HCT116 (cell line): ENCODE data around the gene CYBRD1. TPM values are rescaled to one million over a fixed set of nuclear protein-coding genes. Genes with fewer than 3 reads are reported as not detected.

Experiments used
- ATAC-seq: fragments of 200-7000 bp; cut with Tn5 transposase; 2 replicates; pipeline ENCODE4 v1.9.1; 2020; ENCODE audit warnings: mild to moderate bottlenecking, moderate library complexity
- BruUV-seq: library from RNA; stranded (reverse); fragments of 400-500 nt; replicated peaks from 2 replicates; lab custom pipeline; 2021; lab: Mats Ljungman, UMichigan
- CTCF ChIA-PET: fragments of 300-600 bp; sonication (Branson Sonifier 250); formaldehyde crosslinking; loops from one replicate; lab custom pipeline; 2021; ENCODE audit warnings: antibody characterized with exemption; lab: Charles Lee
- POLR2A ChIA-PET: fragments of 300-600, 350-600 bp; sonication (Branson Sonifier 250); formaldehyde crosslinking; loops from one replicate; lab custom pipeline; 2021; ENCODE audit warnings: antibody characterized with exemption; lab: Charles Lee
- RAD21 ChIA-PET, 2 experiments: fragments of 300-600 bp; sonication (Branson Sonifier 250); formaldehyde crosslinking; loops; one replicate each; lab custom pipeline; 2023; ENCODE audit warnings: low total read pairs in 2 of 2; ENCODE audit not compliant: uncharacterized antibody in 2 of 2, unreplicated experiment in 2 of 2, low non-redundant PET in 1 of 2; lab: Charles Lee
- DNase-seq: peaks from one replicate; pipeline ENCODE4 v3.0.0-alpha.2; 2010; ENCODE audit warnings: low read depth, low spot score
- H2AFZ ChIP-seq: fragments of 200-600 bp; shearing (Covaris generic), sonication (generic); 2 replicates; pipeline ENCODE4 v1.6.1; 2017; ENCODE audit warnings: low read depth, mixed run types, mixed read lengths, antibody characterized with exemption, low read length; ENCODE audit not compliant: poor library complexity, severe bottlenecking
- H3K27ac ChIP-seq: 2 replicates; pipeline ENCODE4 v1.5.1; 2012; ENCODE audit warnings: low read depth, low read length
- H3K27me3 ChIP-seq: fragments of 200-600 bp; sonication (generic); 2 replicates; pipeline ENCODE4 v1.6.1; 2016; ENCODE audit warnings: mixed run types, low read length, mixed read lengths; ENCODE audit not compliant: insufficient read depth
- H3K36me3 ChIP-seq, 2 experiments: fragments of 200-500 bp in 1 of 2; fragments of 200-600 bp in 1 of 2; sonication (Bioruptor generic) in 1 of 2; sonication (generic) in 1 of 2; 2 replicates each; pipeline versions ENCODE4 v1.5.1 to v1.6.1; 2014 to 2016; ENCODE audit warnings: low read length in 2 of 2, inconsistent platforms in 1 of 2, mixed read lengths in 1 of 2, mixed run types in 1 of 2; ENCODE audit not compliant: insufficient read depth in 2 of 2, control insufficient read depth in 1 of 2
- H3K4me1 ChIP-seq, 2 experiments: fragments of 200-600 bp in 1 of 2; sonication (generic) in 1 of 2; 2 replicates each; pipeline versions ENCODE4 v1.5.1 to v1.6.1; 2012 to 2017; ENCODE audit warnings: low read length in 2 of 2, inconsistent platforms in 1 of 2, mild to moderate bottlenecking in 1 of 2, mixed read lengths in 1 of 2, mixed run types in 1 of 2, moderate library complexity in 1 of 2; ENCODE audit not compliant: insufficient read depth in 2 of 2, control insufficient read depth in 1 of 2
- H3K4me2 ChIP-seq: fragments of 200-600 bp; sonication (generic); 2 replicates; pipeline ENCODE4 v1.6.1; 2017; ENCODE audit warnings: mixed run types, low read length, mixed read lengths
- H3K4me3 ChIP-seq, 2 experiments: fragments of 200-600 bp in 1 of 2; sonication (generic) in 1 of 2; replicated peaks in 1 of 2; 2 replicates each; pipeline ENCODE4 v1.5.1; 2011 to 2016; ENCODE audit warnings: low read length in 2 of 2, control low read depth in 1 of 2, low read depth in 1 of 2, mild to moderate bottlenecking in 1 of 2, mixed read lengths in 1 of 2, mixed run types in 1 of 2
- H3K79me2 ChIP-seq: fragments of 200-600 bp; sonication (generic); 2 replicates; pipeline ENCODE4 v1.6.1; 2017; ENCODE audit warnings: mild to moderate bottlenecking, mixed run types, low read length, moderate library complexity, mixed read lengths; ENCODE audit not compliant: insufficient read depth
- H3K9ac ChIP-seq: fragments of 200-600 bp; sonication (generic); 2 replicates; pipeline ENCODE4 v1.6.1; 2016; ENCODE audit warnings: low read length, mixed read lengths
- H3K9me2 ChIP-seq: fragments of 200-600 bp; sonication (generic), shearing (Covaris generic); 2 replicates; pipeline ENCODE4 v1.6.1; 2017; ENCODE audit warnings: mixed run types, mild to moderate bottlenecking, moderate library complexity; ENCODE audit not compliant: insufficient read depth
- H3K9me3 ChIP-seq, 2 experiments: fragments of 200-500 bp in 1 of 2; fragments of 200-600 bp in 1 of 2; sonication (Bioruptor generic) in 1 of 2; sonication (generic) in 1 of 2; 2 replicates each; pipeline ENCODE4 v1.6.1; 2014 to 2017; ENCODE audit warnings: low read length in 2 of 2, mixed read lengths in 2 of 2, inconsistent platforms in 1 of 2, low read depth in 1 of 2, mild to moderate bottlenecking in 1 of 2, mixed run types in 1 of 2, moderate library complexity in 1 of 2; ENCODE audit not compliant: control insufficient read depth in 1 of 2, insufficient read depth in 1 of 2
- H4K20me1 ChIP-seq: fragments of 200-600 bp; sonication (generic), shearing (Covaris generic); 2 replicates; pipeline ENCODE4 v1.6.1; 2017; ENCODE audit warnings: mixed run types, mild to moderate bottlenecking, moderate library complexity; ENCODE audit not compliant: insufficient read depth
- ATF3 ChIP-seq: IDR thresholded peaks from 2 replicates; pipeline ENCODE4 v1.6.1; 2012
- CBX3 ChIP-seq: IDR thresholded peaks from 2 replicates; pipeline ENCODE4 v1.6.1; 2012; ENCODE audit warnings: low read depth
- CEBPB ChIP-seq: IDR thresholded peaks from 2 replicates; pipeline ENCODE4 v1.6.1; 2012; ENCODE audit warnings: low read depth
- EGR1 ChIP-seq: IDR thresholded peaks from 2 replicates; pipeline ENCODE4 v1.6.1; 2012; ENCODE audit warnings: low read depth
- ELF1 ChIP-seq: IDR thresholded peaks from 2 replicates; pipeline ENCODE4 v1.6.1; 2012; ENCODE audit warnings: low read depth, borderline replicate concordance
- EZH2 ChIP-seq: fragments of 200-600 bp; sonication (generic); IDR thresholded peaks from 2 replicates; pipeline ENCODE4 v1.6.1; 2017; ENCODE audit warnings: antibody characterized with exemption, mixed run types
- EZH2phosphoT487 ChIP-seq: fragments of 200-600 bp; IDR thresholded peaks from 2 replicates; pipeline ENCODE4 v1.6.1; 2018; ENCODE audit warnings: antibody characterized with exemption, borderline replicate concordance
- FOSL1 ChIP-seq: IDR thresholded peaks from 2 replicates; pipeline ENCODE4 v1.6.1; 2012; ENCODE audit warnings: low read depth
- MAX ChIP-seq: IDR thresholded peaks from 2 replicates; pipeline ENCODE4 v1.6.1; 2012
- POLR2A ChIP-seq: IDR thresholded peaks from 2 replicates; pipeline ENCODE4 v1.7.0; 2011; ENCODE audit warnings: borderline replicate concordance; ENCODE audit not compliant: insufficient read depth, insufficient read length; ENCODE audit errors: extremely low read depth
- POLR2AphosphoS5 ChIP-seq: IDR thresholded peaks from 2 replicates; pipeline ENCODE4 v1.6.1; 2011; ENCODE audit warnings: mild to moderate bottlenecking, low read depth, low read length, moderate library complexity
- RAD21 ChIP-seq: IDR thresholded peaks from 2 replicates; pipeline ENCODE4 v1.6.1; 2012; ENCODE audit warnings: low read depth, mild to moderate bottlenecking
- SIN3A ChIP-seq: IDR thresholded peaks from 2 replicates; pipeline ENCODE4 v1.6.1; 2012; ENCODE audit warnings: low read depth
- SRF ChIP-seq: IDR thresholded peaks from 2 replicates; pipeline ENCODE4 v1.6.1; 2012; ENCODE audit warnings: low read depth
- TCF7L2 ChIP-seq: IDR thresholded peaks from 2 replicates; pipeline ENCODE4 v1.7.0; 2011; ENCODE audit warnings: borderline replicate concordance, inconsistent platforms; ENCODE audit not compliant: insufficient read depth, insufficient read length; ENCODE audit errors: extremely low read depth
- YY1 ChIP-seq: IDR thresholded peaks from 2 replicates; pipeline ENCODE4 v1.6.1; 2011; ENCODE audit warnings: low read length, low read depth, moderate library complexity, mild to moderate bottlenecking; ENCODE audit not compliant: insufficient replicate concordance; ENCODE audit errors: extremely low read depth
- ZBTB33 ChIP-seq: IDR thresholded peaks from 2 replicates; pipeline ENCODE4 v1.6.1; 2011; ENCODE audit warnings: mild to moderate bottlenecking, low read length, moderate library complexity; ENCODE audit not compliant: insufficient replicate concordance; ENCODE audit errors: extremely low read depth
- ZFX ChIP-seq: fragments of 450-650 bp; IDR thresholded peaks from 2 replicates; pipeline ENCODE4 v1.6.1; 2017
- ZNF274 ChIP-seq: fragments of 200-500 bp; sonication (Bioruptor generic); IDR thresholded peaks from 2 replicates; pipeline ENCODE4 v1.6.1; 2014; ENCODE audit warnings: mild to moderate bottlenecking, low read depth, low read length, inconsistent platforms
- intact Hi-C: fragments of 100-400 bp; cut with micrococcal nuclease; formaldehyde crosslinking; loops from 2 replicates; pipeline ENCODE4 v1.10.0; 2022
- total RNA-seq: library from RNA; stranded (reverse); gene quantifications from one replicate; pipeline ENCODE4 v1.2.1, GENCODE V29; 2021; ENCODE audit not compliant: unreplicated experiment
- TF ChIP-seq, protein P1 (sequence below), 3 experiments: fragments of 200-600 bp in 1 of 3; sonication (generic) in 1 of 3; IDR thresholded peaks in 2 of 3; conservative IDR thresholded peaks in 1 of 3; 2 replicates each; pipeline ENCODE4 v1.5.1; 2012 to 2017; ENCODE audit warnings: low read depth in 2 of 3, low read length in 2 of 3, antibody characterized with exemption in 1 of 3, borderline replicate concordance in 1 of 3, control low read depth in 1 of 3, mild to moderate bottlenecking in 1 of 3, mixed read lengths in 1 of 3, mixed run types in 1 of 3, moderate library complexity in 1 of 3; ENCODE audit not compliant: insufficient read depth in 1 of 3

CYBRD1 gene
- total RNA-seq, 1 experiment from 2014 or later, result 14.9 TPM

- no peaks in the 10 kb centered on the region for H3K27me3 ChIP-seq
- ChIA-PET CTCF (no interaction called here), RAD21 (no interaction called here), POLR2A (no interaction called here)
- no peak overlapping the region for H3K4me2 ChIP-seq
- no peak overlapping the region for H2AFZ ChIP-seq
- intact Hi-C loops, result no loop called here
- no TSS peak for BruUV-seq
- no peak overlapping the region for H3K9ac ChIP-seq
- H3K4me1 ChIP-seq, result no peaks in the 10 kb centered on the region
- TF ChIP-seq ZFX (no peak), ZNF274 (no peak), YY1 (no peak), CBX3 (no peak), RAD21 (no peak), ZBTB33 (no peak), EGR1 (no peak), EZH2 (no peak), POLR2A (no peak), ATF3 (no peak), MAX (no peak), CEBPB (no peak), ELF1 (no peak), SIN3A (no peak), EZH2phosphoT487 (no peak), SRF (no peak), FOSL1 (no peak), TCF7L2 (no peak), POLR2AphosphoS5 (no peak)
- TF ChIP-seq, protein P1, sequence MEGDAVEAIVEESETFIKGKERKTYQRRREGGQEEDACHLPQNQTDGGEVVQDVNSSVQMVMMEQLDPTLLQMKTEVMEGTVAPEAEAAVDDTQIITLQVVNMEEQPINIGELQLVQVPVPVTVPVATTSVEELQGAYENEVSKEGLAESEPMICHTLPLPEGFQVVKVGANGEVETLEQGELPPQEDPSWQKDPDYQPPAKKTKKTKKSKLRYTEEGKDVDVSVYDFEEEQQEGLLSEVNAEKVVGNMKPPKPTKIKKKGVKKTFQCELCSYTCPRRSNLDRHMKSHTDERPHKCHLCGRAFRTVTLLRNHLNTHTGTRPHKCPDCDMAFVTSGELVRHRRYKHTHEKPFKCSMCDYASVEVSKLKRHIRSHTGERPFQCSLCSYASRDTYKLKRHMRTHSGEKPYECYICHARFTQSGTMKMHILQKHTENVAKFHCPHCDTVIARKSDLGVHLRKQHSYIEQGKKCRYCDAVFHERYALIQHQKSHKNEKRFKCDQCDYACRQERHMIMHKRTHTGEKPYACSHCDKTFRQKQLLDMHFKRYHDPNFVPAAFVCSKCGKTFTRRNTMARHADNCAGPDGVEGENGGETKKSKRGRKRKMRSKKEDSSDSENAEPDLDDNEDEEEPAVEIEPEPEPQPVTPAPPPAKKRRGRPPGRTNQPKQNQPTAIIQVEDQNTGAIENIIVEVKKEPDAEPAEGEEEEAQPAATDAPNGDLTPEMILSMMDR (IDR thresholded peaks at IDR 0.05 in 2 of 3, conservative IDR thresholded peaks at IDR 0.05 in 1 of 3; ENCODE audit: borderline replicate concordance in 1 of 3, insufficient read depth in 1 of 3, low read depth in 2 of 3, low read length in 2 of 3), result no peak
- H3K27ac ChIP-seq, result no peak overlapping the region
- H3K9me3 ChIP-seq, result no peaks in the 10 kb centered on the region
- H3K79me2 ChIP-seq, result no peaks in the 10 kb centered on the region
- H3K4me3 ChIP-seq, result no peak overlapping the region
- no peak for ATAC-seq
- no peaks in the 10 kb centered on the region for H3K36me3 ChIP-seq
- H4K20me1 ChIP-seq, result no peaks in the 10 kb centered on the region
- no peaks in the 10 kb centered on the region for H3K9me2 ChIP-seq
- DNase-seq, result no peak
These were observed 41.4 kb upstream of the CYBRD1 start for GRCh38 chr2:171480908-171481307.
